Measurements from ENCODE around the gene P2RX5.
"Not testable (repeated sequence)": the region's sequence is repeated elsewhere in the genome, so short reads cannot be mapped to it uniquely, and the experiment has no call there.

The P2RX5 gene

GRCh38 chr17:3728099-3728498, 32.1 kb upstream of the P2RX5 start:
- not testable (repeated sequence) for H3K4me3 ChIP-seq (ENCODE audit: low read length); H3K27me3 ChIP-seq (ENCODE audit: insufficient read depth, low read length); H3K27ac ChIP-seq (ENCODE audit: low read length); H3K9me3 ChIP-seq (ENCODE audit: insufficient read depth, low read depth, low read length); H3K9ac ChIP-seq (ENCODE audit: low read depth, low read length)
- Histone ChIP-seq H3K4me1 (ENCODE audit: insufficient read depth, low read length) (peaks cover 13% of the 10 kb centered on the region), H3K36me3 (ENCODE audit: insufficient read depth, low read depth, low read length) (peaks cover 34% of the 10 kb centered on the region)

- H3K4me1 ChIP-seq (ENCODE audit: insufficient read depth, low read length), result peaks cover 13% of the 10 kb centered on the region
- no peak overlapping the region for H3K27ac ChIP-seq (ENCODE audit: low read length)
- H3K36me3 ChIP-seq (ENCODE audit: insufficient read depth, low read depth, low read length), result peaks cover 34% of the 10 kb centered on the region
- no peak overlapping the region for H3K4me3 ChIP-seq (ENCODE audit: low read length)
- H3K27me3 ChIP-seq (ENCODE audit: insufficient read depth, low read length), result no peaks in the 10 kb centered on the region
- no peak overlapping the region for H3K9ac ChIP-seq (ENCODE audit: low read depth, low read length)
- no peaks in the 10 kb centered on the region for H3K9me3 ChIP-seq (ENCODE audit: insufficient read depth, low read depth, low read length)
Observed at GRCh38 chr17:3727041-3727440, 31.1 kb upstream of the P2RX5 start.

GRCh38 chr17:3724378-3725077, 28.6 kb upstream of the P2RX5 start:
- no peaks in the 10 kb centered on the region for H3K27me3 ChIP-seq (ENCODE audit: insufficient read depth, low read length)
- H3K9me3 ChIP-seq (ENCODE audit: insufficient read depth, low read depth, low read length), result no peaks in the 10 kb centered on the region
- H3K36me3 ChIP-seq (ENCODE audit: insufficient read depth, low read depth, low read length), result peaks cover 42% of the 10 kb centered on the region
- peak overlapping the region; percentile 23 for H3K27ac ChIP-seq (ENCODE audit: low read length)
- H3K4me3 ChIP-seq (ENCODE audit: low read length), result peak overlapping the region; percentile 96
- peaks cover 7% of the 10 kb centered on the region for H3K4me1 ChIP-seq (ENCODE audit: insufficient read depth, low read length)
- H3K9ac ChIP-seq (ENCODE audit: low read depth, low read length), result peak overlapping the region; percentile 91

GRCh38 chr17:3723556-3724377, 27.8 kb upstream of the P2RX5 start, which contains the start of gene HASPIN:
TSS of gene HASPIN (plus strand) at chr17:3723903. CDS start at chr17:3723936, 33 bp downstream.
- H3K4me3 ChIP-seq (ENCODE audit: low read length), result peak within 1 kb of the TSS; percentile 96
- H3K9ac ChIP-seq (ENCODE audit: low read depth, low read length), result peak within 1 kb of the TSS; percentile 91
- peak within 1 kb of the TSS; percentile 23 for H3K27ac ChIP-seq (ENCODE audit: low read length)
- no peaks in the 10 kb centered on the region for H3K27me3 ChIP-seq (ENCODE audit: insufficient read depth, low read length)
- no peaks in the 10 kb centered on the region for H3K9me3 ChIP-seq (ENCODE audit: insufficient read depth, low read depth, low read length)
- peaks cover 40% of the 10 kb centered on the region for H3K36me3 ChIP-seq (ENCODE audit: insufficient read depth, low read depth, low read length)
- peaks cover 7% of the 10 kb centered on the region for H3K4me1 ChIP-seq (ENCODE audit: insufficient read depth, low read length)

GRCh38 chr17:3723188-3723555, 27.2 kb upstream of the P2RX5 start:
- Histone ChIP-seq H3K9ac (ENCODE audit: low read depth, low read length) (peak overlapping the region; percentile 91), H3K4me1 (ENCODE audit: insufficient read depth, low read length) (peaks cover 7% of the 10 kb centered on the region), H3K36me3 (ENCODE audit: insufficient read depth, low read depth, low read length) (peaks cover 46% of the 10 kb centered on the region), H3K4me3 (ENCODE audit: low read length) (peak overlapping the region; percentile 96), H3K27ac (ENCODE audit: low read length) (no peak overlapping the region), H3K9me3 (ENCODE audit: insufficient read depth, low read depth, low read length) (no peaks in the 10 kb centered on the region), H3K27me3 (ENCODE audit: insufficient read depth, low read length) (no peaks in the 10 kb centered on the region)

- H3K4me1 ChIP-seq (ENCODE audit: insufficient read depth, low read length), result peaks cover 7% of the 10 kb centered on the region
- no peaks in the 10 kb centered on the region for H3K27me3 ChIP-seq (ENCODE audit: insufficient read depth, low read length)
- no peak overlapping the region for H3K27ac ChIP-seq (ENCODE audit: low read length)
- no peaks in the 10 kb centered on the region for H3K9me3 ChIP-seq (ENCODE audit: insufficient read depth, low read depth, low read length)
- peak overlapping the region; percentile 96 for H3K4me3 ChIP-seq (ENCODE audit: low read length)
- peaks cover 46% of the 10 kb centered on the region for H3K36me3 ChIP-seq (ENCODE audit: insufficient read depth, low read depth, low read length)
- peak overlapping the region; percentile 91; the same call in 1 of the 2 replicates for H3K9ac ChIP-seq (ENCODE audit: low read depth, low read length)
Observed at GRCh38 chr17:3722716-3723115, 26.8 kb upstream of the P2RX5 start.

- no peaks in the 10 kb centered on the region for H3K9me3 ChIP-seq (ENCODE audit: insufficient read depth, low read depth, low read length)
- H3K27ac ChIP-seq (ENCODE audit: low read length), result no peak overlapping the region
- H3K36me3 ChIP-seq (ENCODE audit: insufficient read depth, low read depth, low read length), result peaks cover 57% of the 10 kb centered on the region
- no peaks in the 10 kb centered on the region for H3K4me1 ChIP-seq (ENCODE audit: insufficient read depth, low read length)
- H3K4me3 ChIP-seq (ENCODE audit: low read length), result no peak overlapping the region
- H3K9ac ChIP-seq (ENCODE audit: low read depth, low read length), result no peak overlapping the region
- no peaks in the 10 kb centered on the region for H3K27me3 ChIP-seq (ENCODE audit: insufficient read depth, low read length)
Observed at GRCh38 chr17:3719265-3719664, 23.3 kb upstream of the P2RX5 start.

- no peak overlapping the region for H3K27ac ChIP-seq (ENCODE audit: low read length)
- no peaks in the 10 kb centered on the region for H3K27me3 ChIP-seq (ENCODE audit: insufficient read depth, low read length)
- H3K4me1 ChIP-seq (ENCODE audit: insufficient read depth, low read length), result no peaks in the 10 kb centered on the region
- no peaks in the 10 kb centered on the region for H3K9me3 ChIP-seq (ENCODE audit: insufficient read depth, low read depth, low read length)
- H3K9ac ChIP-seq (ENCODE audit: low read depth, low read length), result no peak overlapping the region
- peaks cover 59% of the 10 kb centered on the region for H3K36me3 ChIP-seq (ENCODE audit: insufficient read depth, low read depth, low read length)
- no peak overlapping the region for H3K4me3 ChIP-seq (ENCODE audit: low read length)
Observed at GRCh38 chr17:3718201-3718600, 22.2 kb upstream of the P2RX5 start.

GRCh38 chr17:3715296-3715695, 19.3 kb upstream of the P2RX5 start:
- Histone ChIP-seq H3K4me1 (ENCODE audit: insufficient read depth, low read length) (no peaks in the 10 kb centered on the region), H3K9ac (ENCODE audit: low read depth, low read length) (no peak overlapping the region), H3K36me3 (ENCODE audit: insufficient read depth, low read depth, low read length) (peaks cover 72% of the 10 kb centered on the region), H3K4me3 (ENCODE audit: low read length) (no peak overlapping the region), H3K27ac (ENCODE audit: low read length) (no peak overlapping the region), H3K9me3 (ENCODE audit: insufficient read depth, low read depth, low read length) (no peaks in the 10 kb centered on the region), H3K27me3 (ENCODE audit: insufficient read depth, low read length) (no peaks in the 10 kb centered on the region)

GRCh38 chr17:3712811-3713463, 17.0 kb upstream of the P2RX5 start:
- peaks cover 52% of the 10 kb centered on the region for H3K36me3 ChIP-seq (ENCODE audit: insufficient read depth, low read depth, low read length)
- H3K9ac ChIP-seq (ENCODE audit: low read depth, low read length), result no peak overlapping the region
- no peaks in the 10 kb centered on the region for H3K4me1 ChIP-seq (ENCODE audit: insufficient read depth, low read length)
- H3K27me3 ChIP-seq (ENCODE audit: insufficient read depth, low read length), result no peaks in the 10 kb centered on the region
- no peak overlapping the region for H3K4me3 ChIP-seq (ENCODE audit: low read length)
- no peak overlapping the region for H3K27ac ChIP-seq (ENCODE audit: low read length)
- no peaks in the 10 kb centered on the region for H3K9me3 ChIP-seq (ENCODE audit: insufficient read depth, low read depth, low read length)

- H3K36me3 ChIP-seq (ENCODE audit: insufficient read depth, low read depth, low read length), result peaks cover 33% of the 10 kb centered on the region
- no peaks in the 10 kb centered on the region for H3K27me3 ChIP-seq (ENCODE audit: insufficient read depth, low read length)
- no peak overlapping the region for H3K9ac ChIP-seq (ENCODE audit: low read depth, low read length)
- H3K27ac ChIP-seq (ENCODE audit: low read length), result no peak overlapping the region
- H3K4me1 ChIP-seq (ENCODE audit: insufficient read depth, low read length), result no peaks in the 10 kb centered on the region
- H3K9me3 ChIP-seq (ENCODE audit: insufficient read depth, low read depth, low read length), result no peaks in the 10 kb centered on the region
- no peak overlapping the region for H3K4me3 ChIP-seq (ENCODE audit: low read length)
Observed at GRCh38 chr17:3710951-3711383, 15.0 kb upstream of the P2RX5 start.

Measured in iPS-20b (cell line).